Stimulated activated CD8-positive, alpha-beta memory T cell treated with anti-CD3 and anti-CD28 coated beads, Interleukin-2, amount 100 ng/mL, for 48 hours (primary cell): ENCODE measurements around the gene ROPN1L.

Source experiments
- DNase-seq, 2 donors: peaks; one replicate each; pipeline ENCODE4 v3.0.0-alpha.2; 2020; ENCODE audit warnings: low read depth in 2 of 2

The ROPN1L gene

DNA sequence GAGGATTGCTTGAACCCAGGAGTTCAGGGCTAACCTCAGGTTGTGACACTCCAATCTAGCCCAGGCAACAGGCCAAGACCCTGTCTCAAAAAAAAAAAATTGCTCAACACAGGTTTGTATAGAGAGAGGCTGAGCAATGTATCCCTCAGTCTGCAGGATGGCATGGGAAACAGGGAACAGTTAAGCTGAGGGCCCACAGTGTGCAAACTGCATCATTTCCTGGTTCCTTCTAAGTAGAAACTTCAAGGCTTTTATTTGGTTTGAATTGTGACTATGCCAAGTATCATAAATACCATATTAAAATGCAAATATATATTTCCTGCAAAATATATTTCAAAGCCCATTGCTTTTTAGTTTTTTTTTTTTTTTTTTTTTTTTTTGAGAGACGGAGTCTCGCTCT, 13.7 kb upstream of the ROPN1L start:
- DNase-seq: no peak

DNA sequence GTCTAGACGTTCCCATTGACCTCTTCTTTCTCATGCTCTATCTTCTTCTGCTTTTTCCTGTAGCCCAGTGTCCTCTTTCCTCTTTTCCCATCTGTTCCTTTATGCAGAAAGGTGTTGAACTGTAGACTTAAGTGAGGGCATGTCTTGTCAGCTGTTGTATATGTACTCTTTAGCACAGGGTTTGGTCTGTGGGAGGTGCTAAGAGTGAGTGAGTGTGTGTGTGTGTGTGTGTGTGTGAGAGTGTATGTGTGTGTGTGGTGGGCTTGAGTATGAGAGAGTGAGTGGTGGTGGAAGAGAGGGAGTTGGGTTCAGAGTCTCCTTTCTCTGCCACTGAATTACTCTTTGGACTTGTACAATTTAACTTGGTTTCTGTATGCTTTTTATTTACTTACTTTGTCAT, 10.3 kb upstream of the ROPN1L start:
- DNase-seq: no peak

DNA sequence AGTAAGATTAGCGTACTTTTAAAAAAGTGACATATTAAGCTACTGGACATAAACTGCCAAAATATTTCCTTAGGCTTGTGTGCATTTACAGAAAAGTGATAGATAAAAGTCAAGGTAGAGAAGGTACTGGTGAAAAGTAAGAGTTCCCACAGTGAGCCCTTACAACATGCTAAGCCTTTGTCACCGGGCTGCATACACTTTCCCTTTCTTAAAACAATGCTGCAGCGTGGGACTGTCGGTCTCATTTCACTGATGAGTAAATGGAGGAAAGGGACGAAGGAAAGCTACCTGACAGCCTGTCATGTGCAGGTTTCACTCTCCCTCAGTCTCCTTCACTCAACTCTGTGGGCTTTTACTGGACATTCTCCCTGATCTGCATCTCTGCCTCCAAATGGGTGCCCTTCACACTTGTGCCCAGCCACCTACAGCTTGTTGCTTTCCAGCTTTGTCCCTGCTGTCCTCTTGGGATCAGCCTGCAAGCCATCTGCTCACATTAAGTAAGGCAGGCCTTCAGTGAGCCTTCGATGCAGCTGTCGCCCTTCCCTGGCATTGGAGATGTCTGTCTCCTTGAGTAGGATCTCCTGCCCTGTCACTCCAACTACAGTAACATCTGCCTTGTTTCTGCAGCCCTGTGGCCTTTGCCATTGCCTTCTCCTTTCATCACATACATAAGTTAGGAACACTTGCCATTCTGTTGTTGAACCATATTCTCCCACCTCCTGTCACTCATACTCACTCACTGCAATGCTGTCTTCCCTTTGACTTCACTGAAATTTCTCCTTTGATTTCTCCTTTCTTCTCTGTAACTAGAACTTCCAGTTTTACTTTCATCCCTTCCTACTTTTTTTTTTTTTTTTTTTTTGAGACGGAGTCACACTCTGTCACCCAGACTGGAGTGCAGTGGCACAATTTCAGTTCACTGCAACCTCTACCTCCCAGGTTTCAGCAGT, 9.3 kb upstream of the ROPN1L start:
- DNase-seq: no peak

DNA sequence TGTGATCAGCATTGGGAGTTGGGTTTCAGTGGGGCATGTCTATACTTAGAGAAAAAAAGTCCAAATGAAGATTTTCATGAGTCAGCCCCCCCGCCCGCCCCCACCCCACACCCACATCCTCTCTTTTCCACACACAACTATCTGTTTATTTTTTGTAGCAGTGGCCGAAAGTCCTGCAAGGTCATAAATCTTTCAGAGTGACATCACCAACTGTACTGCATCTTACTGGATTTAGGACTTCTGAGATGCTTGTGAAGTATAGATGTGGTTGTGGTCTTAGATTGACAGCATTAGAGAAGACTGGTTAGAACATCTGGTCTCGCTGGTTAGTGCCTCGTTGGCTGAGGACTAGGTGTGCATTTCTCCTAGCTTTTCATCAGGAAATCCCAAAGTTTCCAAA, 7.3 kb upstream of the ROPN1L start:
- DNase-seq: no peak

DNA sequence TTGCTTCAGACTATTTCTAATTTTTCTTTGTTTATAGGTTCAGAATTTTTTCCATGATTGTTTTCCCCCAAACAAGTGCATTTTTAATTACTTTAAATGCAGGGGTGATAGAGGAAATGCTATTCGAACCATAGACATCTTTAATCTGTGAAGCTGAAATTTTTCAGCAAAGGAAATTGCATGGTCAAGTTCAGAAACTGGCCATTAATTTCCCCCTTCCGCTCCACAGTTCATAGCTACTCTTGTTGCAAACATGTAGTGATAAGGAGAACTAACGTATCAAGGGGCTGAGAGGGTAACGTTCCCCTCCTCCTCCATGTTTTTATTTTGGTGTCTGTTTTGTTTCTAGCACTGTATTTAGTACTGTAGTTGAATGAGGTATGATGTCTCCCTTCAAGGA, 3.4 kb upstream of the ROPN1L start:
- no peak for DNase-seq

DNA sequence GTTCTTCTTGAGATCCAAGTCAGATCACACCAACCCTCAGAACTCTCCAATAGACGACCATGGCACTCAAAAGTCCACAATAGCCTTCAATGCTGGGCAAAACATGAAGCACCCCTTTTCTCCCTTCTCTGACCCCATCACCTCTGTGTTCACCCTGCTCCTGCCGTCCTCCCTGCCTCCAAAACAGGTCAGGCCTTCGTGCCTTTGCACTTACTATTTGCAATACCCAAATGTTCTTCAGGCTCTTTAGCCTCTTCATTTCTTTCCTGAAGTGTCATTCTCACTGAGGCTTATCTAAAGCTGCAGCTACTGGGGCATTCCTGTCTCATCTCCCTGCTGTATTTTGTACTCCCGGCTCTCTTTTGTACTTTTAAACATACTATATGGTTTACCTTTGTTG, 2.0 kb upstream of the ROPN1L start:
- no peak for DNase-seq

DNA sequence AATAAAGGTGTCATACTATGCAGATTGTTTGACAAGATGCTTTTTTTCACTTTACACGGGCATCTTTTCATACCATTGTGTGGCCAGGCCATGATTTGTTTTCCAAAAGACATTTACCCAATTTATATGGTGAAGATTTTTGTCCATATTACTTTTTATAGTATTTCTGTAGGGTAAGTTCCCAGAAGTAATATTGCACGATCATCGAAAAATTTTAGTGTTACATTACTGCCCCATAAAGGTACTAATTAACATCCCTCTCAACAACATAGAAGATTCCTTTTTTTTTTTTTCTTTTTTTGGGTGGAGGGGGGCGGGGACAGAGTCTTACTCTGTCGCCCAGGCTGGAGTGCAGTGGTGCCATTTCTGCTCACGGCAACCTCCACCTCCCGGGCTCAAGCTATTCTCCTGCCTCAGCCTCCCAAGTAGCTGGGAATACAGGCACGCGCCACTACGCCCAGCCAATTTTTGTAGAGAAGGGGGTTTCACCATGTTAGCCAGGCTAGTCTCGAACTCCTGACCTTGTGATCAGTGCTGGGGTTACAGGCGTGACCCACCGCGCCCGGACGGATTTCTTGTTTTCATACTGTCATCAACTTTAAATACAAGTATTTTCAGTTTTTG, 1.2 kb upstream of the ROPN1L start:
- no peak for DNase-seq

DNA sequence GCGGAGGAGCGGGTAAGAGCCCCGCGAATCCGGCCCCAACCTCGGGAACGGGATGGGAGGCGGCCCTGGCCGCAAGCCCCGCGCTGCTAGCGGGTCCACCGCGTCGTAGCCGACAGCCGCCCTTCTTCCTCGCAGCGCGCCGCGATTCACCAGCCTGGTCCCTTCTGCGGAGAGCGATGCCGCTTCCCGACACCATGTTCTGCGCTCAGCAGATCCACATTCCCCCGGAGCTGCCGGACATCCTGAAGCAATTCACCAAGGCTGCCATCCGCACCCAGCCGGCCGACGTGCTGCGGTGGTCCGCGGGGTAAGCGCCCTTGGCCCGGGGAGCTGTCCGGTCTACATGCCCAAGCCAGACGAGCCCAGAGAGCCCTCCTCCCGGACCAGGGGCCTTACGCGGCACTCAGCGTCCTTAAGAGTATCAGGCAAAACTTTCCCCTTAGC, 335 bp downstream of the ROPN1L start:
- peak in 1 of 2 donors; percentile 7 for DNase-seq

DNA sequence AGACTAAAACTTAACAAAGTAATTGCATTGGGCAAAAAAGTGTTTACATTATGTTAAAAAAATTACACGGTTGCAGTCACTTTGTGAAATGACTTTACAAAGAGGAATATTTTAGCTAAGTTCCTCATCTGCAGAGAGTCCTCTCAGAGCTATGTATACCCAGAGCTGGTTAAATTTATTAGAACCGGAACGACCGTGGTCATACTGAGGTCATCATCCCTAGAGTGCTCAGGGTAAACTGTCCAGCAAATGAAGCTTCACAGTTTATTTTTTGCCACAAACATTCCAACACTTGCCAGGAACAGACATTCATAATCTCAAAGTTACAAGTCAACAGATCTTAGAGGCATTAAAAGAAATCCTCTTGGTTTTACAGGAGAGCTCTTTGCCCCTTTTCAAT, 897 bp downstream of the ROPN1L start:
- no peak for DNase-seq

DNA sequence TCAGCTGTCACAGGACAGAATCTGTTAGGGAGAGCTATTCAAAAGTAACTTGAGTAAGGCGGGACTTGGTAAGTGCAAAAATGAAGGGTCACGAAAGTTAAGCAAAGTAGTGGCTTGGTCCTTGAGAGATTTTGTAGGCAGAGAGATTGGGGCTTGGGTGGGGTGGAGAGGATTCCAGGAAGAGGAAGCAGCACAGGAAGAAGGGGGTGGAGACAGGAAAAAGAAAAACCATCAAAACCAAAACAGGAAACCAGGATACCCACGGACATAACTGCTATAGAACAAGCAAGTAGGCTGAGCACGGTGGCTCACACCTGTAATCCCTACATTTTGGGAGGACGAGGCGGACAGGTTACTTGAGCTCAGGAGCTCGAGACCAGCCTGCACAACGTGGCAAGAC, 3.7 kb downstream of the ROPN1L start:
- no peak for DNase-seq

DNA sequence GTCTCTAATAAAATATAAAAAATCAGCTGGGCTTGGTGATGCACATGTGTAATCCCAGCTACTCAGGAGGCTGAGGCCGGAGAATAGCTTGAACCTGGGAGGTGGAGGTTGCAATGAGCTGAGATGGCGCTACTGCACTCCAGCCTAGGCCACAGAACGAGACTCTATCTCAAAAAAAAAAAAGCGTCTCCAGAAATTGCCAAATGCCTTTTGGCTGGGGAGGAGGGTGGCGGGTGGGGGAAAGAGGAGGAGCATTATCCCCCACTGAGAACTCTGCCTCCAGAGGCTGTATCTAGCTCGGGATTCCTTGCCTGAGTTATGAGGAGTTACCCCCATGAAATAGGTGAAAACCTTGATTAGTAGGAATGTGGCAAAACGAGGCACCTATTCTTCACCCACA, 4.8 kb downstream of the ROPN1L start:
- DNase-seq: no peak

DNA sequence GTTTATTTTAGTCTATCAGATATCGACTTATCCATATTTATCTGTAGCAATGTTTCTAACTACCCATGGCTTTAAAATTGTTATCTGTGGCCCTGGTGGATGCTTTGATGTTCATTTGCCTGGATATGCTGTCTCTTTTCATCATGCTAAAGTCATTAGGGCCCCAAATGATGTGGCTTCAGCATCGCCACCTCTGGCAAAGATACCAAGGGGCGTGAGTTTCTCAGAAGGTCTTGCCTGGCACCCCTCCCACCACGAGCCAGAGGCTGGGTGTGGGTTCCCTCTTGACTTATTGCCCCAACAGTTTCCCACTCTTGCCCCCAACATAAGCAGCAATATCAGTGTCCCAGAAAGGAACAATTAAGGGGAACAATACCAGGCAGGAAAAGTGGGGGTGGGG, 5.4 kb downstream of the ROPN1L start:
- DNase-seq: no peak

DNA sequence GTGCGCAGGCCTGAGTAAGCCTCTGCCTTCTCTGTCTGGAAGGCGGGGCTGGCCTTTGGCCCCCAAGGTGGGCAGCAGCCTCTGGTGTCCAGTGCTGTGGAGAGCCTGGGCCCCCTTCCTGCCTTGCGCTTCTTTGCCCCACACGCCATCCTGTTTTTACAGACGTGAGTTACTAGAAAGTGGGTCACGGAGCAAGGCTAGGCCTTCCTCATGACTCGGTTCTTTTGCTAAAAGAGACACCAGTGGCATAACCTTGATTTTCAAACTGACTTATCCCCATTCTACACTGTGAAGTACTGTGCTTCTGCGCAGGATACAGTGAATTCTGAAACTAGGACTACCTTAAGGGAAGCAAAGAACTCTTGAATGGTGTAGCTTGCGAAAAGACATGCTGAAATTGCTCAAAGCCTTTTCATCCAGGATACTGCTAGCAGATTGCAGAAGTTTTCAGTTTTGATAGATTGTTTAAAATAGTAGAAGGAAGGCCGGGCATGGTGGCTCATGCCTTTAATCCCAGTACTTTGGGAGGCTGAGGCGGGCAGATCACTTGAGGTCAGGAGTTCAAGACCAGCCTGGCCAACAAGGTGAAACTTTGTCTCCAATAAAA, 7.2 kb downstream of the ROPN1L start:
- no peak for DNase-seq

DNA sequence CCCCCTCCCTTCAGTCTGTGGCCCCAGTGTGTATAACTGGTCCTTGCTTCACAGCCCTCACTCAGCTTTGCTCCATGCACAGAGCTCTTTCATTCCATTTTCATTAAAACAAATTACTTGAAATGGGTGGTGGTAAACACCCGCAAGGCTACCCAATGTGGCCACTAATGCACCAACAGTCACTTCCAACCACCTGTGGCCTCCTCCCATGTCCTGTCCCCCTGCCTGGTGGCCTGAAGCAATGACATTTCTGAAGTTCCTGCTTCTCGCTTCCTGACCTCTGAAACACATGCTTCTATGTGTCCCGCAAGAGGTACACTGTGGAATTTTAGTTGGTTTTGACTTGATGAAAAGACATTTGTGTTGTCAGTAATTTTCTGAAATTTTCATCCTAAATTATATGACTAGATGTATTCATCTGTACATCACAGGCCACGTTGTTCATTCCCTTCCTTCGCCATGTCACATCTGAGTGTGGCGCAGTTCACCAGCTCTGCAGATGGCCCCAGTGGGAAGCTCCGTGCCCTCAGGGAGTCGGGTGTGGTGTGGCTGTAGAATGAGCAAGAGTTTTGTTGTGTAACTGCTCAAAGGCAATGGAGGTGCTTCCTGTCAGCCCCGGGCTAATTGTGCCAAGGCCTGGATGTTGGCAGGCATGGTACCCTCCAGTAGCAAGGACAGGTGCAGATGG, 9.6 kb downstream of the ROPN1L start:
- DNase-seq: no peak

DNA sequence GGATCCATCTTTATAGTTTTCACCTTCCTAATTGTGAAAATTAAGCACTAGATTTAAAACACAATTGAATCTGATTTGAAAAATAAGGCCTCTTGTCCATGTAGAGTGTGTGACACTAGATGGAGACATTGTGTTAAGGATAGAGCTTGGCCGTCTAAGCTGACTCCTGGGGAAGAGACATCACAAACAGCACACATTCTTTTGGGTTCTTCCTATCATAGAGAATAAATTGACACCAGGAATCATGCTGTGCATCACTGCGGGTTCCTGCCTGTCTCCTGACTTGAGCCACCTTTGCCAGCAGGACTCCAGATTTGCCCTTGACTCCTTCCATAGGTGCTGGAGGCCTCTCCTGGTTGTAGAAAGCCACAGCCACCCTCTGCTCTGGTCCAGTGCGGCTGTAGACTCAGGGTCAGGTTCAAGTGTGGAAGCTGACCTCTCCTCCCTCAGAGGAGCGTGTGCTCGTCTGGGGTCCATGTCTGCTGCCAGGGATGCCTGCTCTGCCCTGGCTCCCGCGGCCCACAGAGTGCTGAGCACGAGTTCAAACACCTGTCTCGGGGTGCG, 11.2 kb downstream of the ROPN1L start:
- DNase-seq: no peak

DNA sequence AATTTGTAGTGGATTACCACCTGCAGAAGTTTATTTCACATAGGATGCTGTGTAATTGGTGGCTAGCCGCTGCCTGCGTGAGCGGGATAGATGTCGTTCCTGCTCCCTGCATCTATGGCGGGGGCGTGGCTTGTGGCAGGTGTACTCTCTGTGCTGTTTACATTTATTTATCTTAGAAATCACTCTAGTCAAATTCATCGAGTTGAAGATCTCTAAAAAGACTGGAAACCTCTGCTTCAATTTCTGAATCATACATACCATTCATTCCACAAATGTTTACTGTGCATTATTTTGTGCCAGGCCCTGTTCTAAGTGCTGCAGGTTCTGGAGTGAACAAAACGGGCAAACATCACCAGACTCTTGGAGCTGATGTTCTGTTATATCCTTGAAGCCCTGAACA, 11.9 kb downstream of the ROPN1L start:
- DNase-seq: no peak

DNA sequence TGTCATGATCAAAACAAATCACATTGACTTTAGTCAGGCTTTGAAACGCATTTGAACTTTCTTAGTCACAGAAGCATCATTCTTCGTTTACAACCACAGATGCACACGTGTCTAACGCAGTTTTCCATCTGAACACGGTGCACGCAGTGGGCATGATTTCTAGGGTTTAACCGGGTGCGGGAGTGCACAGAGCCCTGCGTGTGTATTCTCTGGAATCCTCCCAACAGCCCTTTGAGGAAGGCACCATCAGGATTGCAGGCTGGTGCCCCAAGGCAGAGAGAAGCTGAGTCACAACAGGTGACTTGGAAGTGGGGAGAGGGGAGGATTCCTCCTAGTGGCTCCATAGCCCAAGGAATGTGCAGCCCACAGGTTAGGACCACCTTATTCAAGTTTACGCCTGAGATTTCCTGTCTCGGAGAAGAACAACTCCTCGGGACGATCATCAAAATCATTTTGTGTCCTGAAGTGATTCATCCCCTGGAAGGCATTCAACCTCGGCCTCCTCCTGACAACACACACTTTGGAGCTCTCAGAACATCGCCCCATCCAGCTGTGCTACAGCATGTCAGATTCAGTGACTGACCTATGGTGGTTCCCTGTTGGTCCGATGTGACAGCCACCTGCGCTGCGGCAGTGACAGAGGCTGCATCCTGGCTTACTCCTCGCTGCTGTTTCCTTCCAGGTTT, 13.1 kb downstream of the ROPN1L start:
- no peak for DNase-seq

DNA sequence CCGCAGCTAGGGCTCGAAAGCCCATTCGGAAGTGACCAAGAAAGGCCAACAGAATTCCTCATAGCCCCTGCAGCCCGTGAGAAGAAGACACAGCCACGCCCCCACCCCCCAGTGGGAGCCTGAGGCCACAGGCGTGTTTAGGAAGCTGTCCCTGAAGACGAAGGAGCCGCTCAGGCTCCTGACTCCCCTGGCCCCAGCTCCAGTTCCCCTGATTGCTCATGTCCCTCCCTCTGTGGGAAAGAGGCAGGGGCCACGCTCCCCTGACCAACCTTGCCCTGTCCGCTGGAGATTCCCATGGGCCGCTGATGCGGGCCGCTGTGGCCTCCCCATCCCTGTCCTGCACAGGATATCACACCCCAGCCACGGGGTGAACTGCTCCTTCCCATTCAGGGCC, 13.6 kb downstream of the ROPN1L start:
- DNase-seq: no peak

DNA sequence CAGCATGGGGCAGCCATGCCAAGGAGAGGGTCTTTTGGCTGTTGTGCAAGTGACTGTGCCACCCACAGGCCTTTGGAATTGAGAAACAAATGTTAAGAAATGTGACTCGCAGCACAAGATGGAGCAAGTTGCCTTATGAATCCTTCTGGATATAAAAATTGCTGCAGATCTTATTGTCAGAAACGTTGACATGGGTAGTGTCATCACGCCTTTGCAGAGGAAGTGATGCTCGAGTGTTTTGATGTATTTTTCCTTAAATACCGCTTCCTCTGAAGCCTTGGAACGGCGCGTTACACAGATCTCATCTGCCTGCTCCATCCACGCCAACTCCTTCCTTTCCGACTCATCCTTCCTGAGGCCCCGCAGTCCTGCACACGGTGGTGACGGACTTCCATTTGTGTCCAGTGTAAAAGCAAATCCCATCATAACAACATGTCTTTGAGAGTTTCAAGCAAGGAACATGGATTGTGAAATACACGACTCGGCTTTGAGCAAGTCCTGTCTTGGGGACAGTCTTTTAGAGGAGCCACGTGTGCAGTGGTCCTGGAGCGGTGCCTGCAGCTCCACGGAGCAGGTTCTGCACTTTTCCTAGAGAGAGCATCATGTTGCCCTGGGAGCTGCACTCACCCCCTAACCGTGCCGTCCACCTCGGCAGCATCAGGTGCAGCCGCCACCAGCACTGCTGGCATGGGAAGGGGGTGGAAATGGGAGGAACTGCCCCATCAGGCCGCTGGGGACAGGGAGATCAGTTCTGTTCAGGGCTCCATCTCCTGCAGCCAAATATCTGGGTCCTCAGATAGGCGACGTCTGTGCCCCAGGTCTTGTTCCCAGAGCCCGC, 15.1 kb downstream of the ROPN1L start:
- DNase-seq: no peak
